Peyer's patch (tissue), 4 donors: ENCODE data around the gene FKBP1A. TPM values are rescaled to one million over a fixed set of nuclear protein-coding genes. Genes with fewer than 3 reads are reported as not detected.

Experiments
- DNase-seq, 3 donors: peaks; one replicate each; pipeline ENCODE4 v3.0.0-alpha.2; 2017 to 2019
- H3K27ac ChIP-seq, 4 donors: fragments of 200-600 bp; sonication (generic); one replicate each; pipeline ENCODE4 v1.5.1; 2016 to 2019
- H3K27me3 ChIP-seq, 2 donors: fragments of 200-600 bp; sonication (generic); one replicate each; pipeline ENCODE4 v1.5.1; 2019
- H3K36me3 ChIP-seq, 3 donors: fragments of 200-600 bp; sonication (generic); one replicate each; pipeline ENCODE4 v1.5.1; 2016 to 2019
- H3K4me1 ChIP-seq, 4 donors: fragments of 200-600 bp; sonication (generic); one replicate each; pipeline ENCODE4 v1.5.1; 2016 to 2019
- H3K4me3 ChIP-seq, 4 donors: fragments of 200-600 bp; sonication (generic); 1 replicate in 3 of 4; 2 replicates in 1 of 4; pipeline ENCODE4 v1.5.1; 2016 to 2019; ENCODE audit warnings: mild to moderate bottlenecking in 1 of 4
- H3K9me3 ChIP-seq, 4 donors: fragments of 200-600 bp; sonication (generic); one replicate each; pipeline ENCODE4 v1.5.1; 2016 to 2019; ENCODE audit warnings: mild to moderate bottlenecking in 1 of 4
- CTCF ChIP-seq, 6 experiments: fragments of 450-650 bp in 4 of 6; fragments of 200-600 bp in 2 of 6; sonication (generic) in 1 of 6; IDR thresholded peaks; one replicate each; pipeline ENCODE4 v1.5.1; 2017 to 2019; ENCODE audit warnings: antibody characterized with exemption in 6 of 6, mild to moderate bottlenecking in 3 of 6, moderate library complexity in 1 of 6
- POLR2A ChIP-seq, 2 donors: fragments of 450-650 bp; IDR thresholded peaks; one replicate each; pipeline ENCODE4 v1.5.1; 2017; ENCODE audit warnings: antibody characterized with exemption in 2 of 2, mild to moderate bottlenecking in 2 of 2, moderate library complexity in 2 of 2
- total RNA-seq, 4 donors: library from RNA; depleted of rRNA; stranded (reverse); fragments of >200 nt; gene quantifications; one replicate each; pipeline ENCODE4 v1.1.0, GENCODE V29; 2016

Gene FKBP1A
- total RNA-seq, 4 donors from 2014 or later: 76.9 to 165 (median 98.5) TPM

- TF ChIP-seq CTCF (IDR thresholded peaks at IDR 0.05) (no peak), POLR2A (IDR thresholded peaks at IDR 0.05) (no peak)
Measured at GRCh38 chr20:1336699-1337367, 56.0 kb downstream of the FKBP1A start.

GRCh38 chr20:1335961-1336698 lies 56.7 kb downstream of the FKBP1A start:
- no peaks in the 10 kb centered on the region for H3K27me3 ChIP-seq
- peak in 1 of 3 donors; percentile 29 for DNase-seq
- TF ChIP-seq CTCF (IDR thresholded peaks at IDR 0.05) (no peak), POLR2A (IDR thresholded peaks at IDR 0.05) (no peak)
- H3K9me3 ChIP-seq: no peaks in the 10 kb centered on the region
- peaks cover 0 to 11% (median 0%) of the 10 kb centered on the region in 4 donors for H3K4me1 ChIP-seq
- H3K36me3 ChIP-seq: no peaks in the 10 kb centered on the region
- no peak overlapping the region for H3K4me3 ChIP-seq
- H3K27ac ChIP-seq: peak overlapping the region in 2 of 4 donors; percentile 7 to 28

More at GRCh38 chr20:1336699-1337367, 56.0 kb downstream of the FKBP1A start:
- Histone ChIP-seq H3K36me3 (no peaks in the 10 kb centered on the region), H3K27ac (peak overlapping the region in 2 of 4 donors; percentile 7 to 28), H3K4me1 (peaks cover 0 to 11% (median 0%) of the 10 kb centered on the region in 4 donors), H3K4me3 (no peak overlapping the region), H3K27me3 (no peaks in the 10 kb centered on the region), H3K9me3 (no peaks in the 10 kb centered on the region)
- peak in 1 of 3 donors; percentile 59 for DNase-seq

- no peak overlapping the region for H3K27ac ChIP-seq
Measured at GRCh38 chr20:1334761-1335160, 58.1 kb downstream of the FKBP1A start.

GRCh38 chr20:1334370-1334731 lies 58.5 kb downstream of the FKBP1A start:
- DNase-seq: peak in 1 of 3 donors; percentile 11
- H3K9me3 ChIP-seq: no peaks in the 10 kb centered on the region
- no peak for TF ChIP-seq CTCF (IDR thresholded peaks at IDR 0.05)
- no peak for TF ChIP-seq POLR2A (IDR thresholded peaks at IDR 0.05)
- no peaks in the 10 kb centered on the region for H3K27me3 ChIP-seq
- H3K4me1 ChIP-seq: peaks cover 0 to 26% (median 0%) of the 10 kb centered on the region in 4 donors
- no peak overlapping the region for H3K27ac ChIP-seq
- no peaks in the 10 kb centered on the region for H3K36me3 ChIP-seq
- H3K4me3 ChIP-seq: no peak overlapping the region

More at GRCh38 chr20:1334761-1335160, 58.1 kb downstream of the FKBP1A start:
- Histone ChIP-seq H3K4me1 (peaks cover 0 to 22% (median 0%) of the 10 kb centered on the region in 4 donors), H3K36me3 (no peaks in the 10 kb centered on the region), H3K27me3 (no peaks in the 10 kb centered on the region), H3K4me3 (no peak overlapping the region), H3K9me3 (no peaks in the 10 kb centered on the region)
- peak in 1 of 3 donors; percentile 38 for DNase-seq
- TF ChIP-seq CTCF (IDR thresholded peaks at IDR 0.05) (no peak), POLR2A (IDR thresholded peaks at IDR 0.05) (no peak)

GRCh38 chr20:1333462-1334369 lies 59.1 kb downstream of the FKBP1A start:
- no peaks in the 10 kb centered on the region for H3K36me3 ChIP-seq
- H3K27me3 ChIP-seq: no peaks in the 10 kb centered on the region
- H3K9me3 ChIP-seq: no peaks in the 10 kb centered on the region
- no peak for TF ChIP-seq CTCF (IDR thresholded peaks at IDR 0.05)
- no peak for TF ChIP-seq POLR2A (IDR thresholded peaks at IDR 0.05)
- H3K4me3 ChIP-seq: no peak overlapping the region
- DNase-seq: peak in 2 of 3 donors; percentile 10 to 36
- H3K4me1 ChIP-seq: peaks cover 0 to 31% (median 0%) of the 10 kb centered on the region in 4 donors
- H3K27ac ChIP-seq: no peak overlapping the region
